Mucosa of descending colon (tissue), 3 donors: Measurements from ENCODE around the gene UNC5B. TPM values are rescaled to one million over a fixed set of nuclear protein-coding genes. Genes with fewer than 3 reads are reported as not detected.

ENCODE experiments used
- ATAC-seq: fragments of 200-7000 bp; cut with Tn5 transposase; one replicate; pipeline ENCODE4 v1.9.1; 2020; ENCODE audit warnings: mild to moderate bottlenecking, moderate library complexity
- DNase-seq, 3 donors: peaks; one replicate each; pipeline ENCODE4 v3.0.0-alpha.2; 2020
- H3K36me3 ChIP-seq: fragments of 200-600 bp; one replicate; pipeline ENCODE4 v1.8.0; 2021; ENCODE audit warnings: low read depth, mild to moderate bottlenecking
- H3K4me1 ChIP-seq: fragments of 200-600 bp; one replicate; pipeline ENCODE4 v1.8.0; 2021; ENCODE audit warnings: low read depth, mild to moderate bottlenecking
- H3K4me3 ChIP-seq: fragments of 200-600 bp; one replicate; pipeline ENCODE4 v1.8.0; 2021; ENCODE audit warnings: mild to moderate bottlenecking
- H3K9me3 ChIP-seq: fragments of 200-600 bp; one replicate; pipeline ENCODE4 v1.8.0; 2021; ENCODE audit warnings: mild to moderate bottlenecking
- CTCF ChIP-seq: fragments of 200-600 bp; IDR thresholded peaks from one replicate; pipeline ENCODE4 v1.8.0; 2022; ENCODE audit warnings: antibody characterized with exemption, mild to moderate bottlenecking
- intact Hi-C, 2 donors: fragments of 100-400 bp; cut with DNase I in 1 of 2; cut with micrococcal nuclease in 1 of 2; formaldehyde crosslinking; loops; one replicate each; pipeline versions ENCODE4 v1.11.0 to v1.11.1; 2022; cut with DNase I, micrococcal nuclease
- total RNA-seq, 3 donors: library from RNA; stranded (reverse); fragmentation: NEBNext Ultra II Directional in 2 of 3; extraction: Animal tissue kit (Norgen Biotek cat#: 25700) in 2 of 3; gene quantifications; one replicate each; pipeline versions ENCODE4 v1.2.1 to v1.2.4, GENCODE V29; 2021 to 2023
- donor health status: DM: no; HTN: no; CAD: no; lungs with moderate emphysema.
- donor health status: DM: no; HTN: no; CAD: no.
- donor health status: DM: no; HTN: yes; CAD: no.

Gene UNC5B
- total RNA-seq, 3 donors from 2014 or later, result 11.0 to 17.4 (median 11.4) TPM

- Histone ChIP-seq H3K9me3 (no peaks in the 10 kb centered on the region), H3K4me3 (no peak overlapping the region), H3K4me1 (no peaks in the 10 kb centered on the region), H3K36me3 (no peaks in the 10 kb centered on the region)
- TF ChIP-seq CTCF, result no peak
- no peak for DNase-seq
- intact Hi-C loops, result loop anchor here (10.0 kb wide), 2 partner anchors 65 to 355 kb away; partner anchors contain the start of gene UNC5B (in 1 of the 2)
- ATAC-seq, result no peak
Measured at GRCh38 chr10:71279590-71280170, 67.3 kb downstream of the UNC5B start.

GRCh38 chr10:71280216-71280615 lies 67.8 kb downstream of the UNC5B start:
- Histone ChIP-seq H3K4me3 (no peak overlapping the region), H3K9me3 (no peaks in the 10 kb centered on the region), H3K36me3 (no peaks in the 10 kb centered on the region), H3K4me1 (no peaks in the 10 kb centered on the region)
- TF ChIP-seq CTCF, result no peak
- intact Hi-C loops, result loop anchor here in 1 of 2 donors (10.0 kb wide), 1 partner anchor 355 kb away; no protein-coding TSS in a partner anchor
- ATAC-seq (no peak), DNase-seq (no peak)

GRCh38 chr10:71280825-71281224 lies 68.5 kb downstream of the UNC5B start:
- no peak for DNase-seq
- TF ChIP-seq CTCF, result no peak
- no peak for ATAC-seq
- H3K4me3 ChIP-seq, result no peak overlapping the region
- no peaks in the 10 kb centered on the region for H3K36me3 ChIP-seq
- H3K4me1 ChIP-seq, result no peaks in the 10 kb centered on the region
- H3K9me3 ChIP-seq, result no peaks in the 10 kb centered on the region
- intact Hi-C loops, result loop anchor here in 1 of 2 donors (10.0 kb wide), 1 partner anchor 356 kb away; no protein-coding TSS in a partner anchor

- TF ChIP-seq CTCF, result no peak
Measured at GRCh38 chr10:71281646-71282322, 69.4 kb downstream of the UNC5B start.

GRCh38 chr10:71282323-71282680 lies 69.9 kb downstream of the UNC5B start:
- H3K9me3 ChIP-seq, result no peaks in the 10 kb centered on the region
- no peak overlapping the region for H3K4me3 ChIP-seq
- H3K36me3 ChIP-seq, result no peaks in the 10 kb centered on the region
- DNase-seq (no peak), ATAC-seq (no peak)
- no peaks in the 10 kb centered on the region for H3K4me1 ChIP-seq
- intact Hi-C loops, result loop anchor here in 1 of 2 donors (10.0 kb wide), 1 partner anchor 358 kb away; no protein-coding TSS in a partner anchor
- no peak for TF ChIP-seq CTCF

More at GRCh38 chr10:71281646-71282322, 69.4 kb downstream of the UNC5B start:
- H3K4me1 ChIP-seq, result no peaks in the 10 kb centered on the region
- ATAC-seq (no peak), DNase-seq (no peak)
- H3K4me3 ChIP-seq, result no peak overlapping the region
- intact Hi-C loops, result loop anchor here in 1 of 2 donors (10.0 kb wide), 1 partner anchor 357 kb away; no protein-coding TSS in a partner anchor
- H3K9me3 ChIP-seq, result no peaks in the 10 kb centered on the region
- no peaks in the 10 kb centered on the region for H3K36me3 ChIP-seq
